GM18517 (cell line): Measurements from ENCODE around the gene EIF2S3.

Experiments
- ATAC-seq: cut with Tn5 transposase; IDR thresholded peaks from one replicate; pipeline ENCODE4 v1.9.1; 2021; ENCODE audit warnings: mild to moderate bottlenecking, moderate library complexity; ENCODE audit not compliant: unreplicated experiment

Gene EIF2S3

GRCh38 chrX:24125028-24125612 lies 70.4 kb downstream of the EIF2S3 start:
- ATAC-seq: no peak
